AG04449 (cell line): ENCODE results near the gene GALNT1.

Source experiments
- CTCF ChIA-PET: fragments of 350-600 bp; formaldehyde crosslinking; extraction: SDS; loops from one replicate; lab custom pipeline; 2021; ENCODE audit warnings: antibody characterized with exemption; lab: Yijun Ruan, JAX
- POLR2A ChIA-PET: fragments of 400-600, 350-600 bp; formaldehyde crosslinking; extraction: SDS; loops from one replicate; lab custom pipeline; 2020; ENCODE audit warnings: antibody characterized with exemption, inconsistent platforms; lab: Yijun Ruan, JAX
- DNase-seq: peaks from one replicate; pipeline ENCODE4 v3.0.0-alpha.2; 2010; ENCODE audit warnings: low read depth, low spot score
- H3K4me3 ChIP-seq: 2 replicates; pipeline ENCODE4 v1.5.1; 2011; ENCODE audit warnings: low read depth, mild to moderate bottlenecking, control low read depth, low read length
- CTCF ChIP-seq: IDR thresholded peaks from one replicate; pipeline ENCODE4 v1.5.1; 2011; ENCODE audit warnings: mild to moderate bottlenecking, moderate library complexity, low read length, control low read depth, inconsistent platforms; ENCODE audit not compliant: insufficient read depth; ENCODE audit errors: missing control alignments

The GALNT1 gene

GRCh38 chr18:35609236-35609635, 27.7 kb downstream of the GALNT1 start:
- TF ChIP-seq CTCF, result no peak
- ChIA-PET POLR2A (no interaction called here), CTCF (interaction anchor here (0.5 to 1.3 kb wide), 3 partner anchors 9 to 344 kb away, joined by 3 read pairs; no protein-coding TSS in a partner anchor)
- DNase-seq, result no peak
- H3K4me3 ChIP-seq, result no peak overlapping the region

GRCh38 chr18:35610089-35610488, 28.5 kb downstream of the GALNT1 start:
- ChIA-PET POLR2A (no interaction called here), CTCF (interaction anchor here (0.5 kb wide), 1 partner anchor 345 kb away, joined by 3 read pairs; no protein-coding TSS in a partner anchor)
- no peak for TF ChIP-seq CTCF
- no peak for DNase-seq
- H3K4me3 ChIP-seq, result no peak overlapping the region

DNA sequence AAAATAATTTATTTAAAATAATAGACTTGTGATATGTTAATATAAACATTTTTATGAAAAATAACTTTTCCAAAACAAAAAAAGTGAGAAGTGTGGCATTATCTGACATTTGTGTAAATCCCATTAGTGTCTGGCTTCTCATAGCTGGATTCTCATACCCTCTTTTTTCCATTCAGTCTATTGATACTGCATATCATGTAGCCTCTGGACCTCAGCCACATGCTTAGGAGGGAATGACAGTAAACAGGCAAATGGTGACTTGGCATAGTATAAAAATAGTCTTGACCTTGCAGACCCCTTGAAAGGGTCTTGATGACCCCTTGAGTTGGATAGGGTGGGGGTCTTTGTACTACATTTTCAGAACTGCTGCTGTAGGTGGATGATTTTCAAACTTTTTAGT, 29.2 kb downstream of the GALNT1 start:
- H3K4me3 ChIP-seq, result no peak overlapping the region
- DNase-seq, result no peak
- ChIA-PET CTCF (interaction anchor here (1.4 kb wide), 1 partner anchor 9 kb away, joined by 3 read pairs; no protein-coding TSS in a partner anchor), POLR2A (no interaction called here)
- no peak for TF ChIP-seq CTCF

DNA sequence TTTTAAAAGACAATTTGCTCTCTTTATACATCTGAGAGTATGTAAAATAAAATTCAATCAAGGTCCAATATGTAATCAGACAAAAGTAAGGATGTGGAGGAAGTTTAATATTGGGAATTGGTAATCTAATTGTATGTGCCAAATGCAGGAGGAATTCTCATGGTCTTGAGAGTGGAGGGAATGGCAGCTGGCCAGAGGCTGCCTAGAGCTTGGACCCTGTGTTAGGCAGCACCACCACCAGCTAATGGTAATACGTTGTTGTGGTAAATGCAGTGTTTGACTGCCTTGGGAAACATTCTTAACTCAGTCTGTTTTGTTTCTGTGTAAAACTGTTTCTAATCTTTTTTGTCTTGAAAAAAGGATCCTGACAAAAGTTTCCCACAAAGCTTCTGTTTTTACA, 30.0 kb downstream of the GALNT1 start:
- H3K4me3 ChIP-seq, result no peak overlapping the region
- ChIA-PET POLR2A (no interaction called here), CTCF (interaction anchor here (1.4 kb wide), 1 partner anchor 10 kb away, joined by 3 read pairs; no protein-coding TSS in a partner anchor)
- no peak for DNase-seq
- TF ChIP-seq CTCF, result no peak

DNA sequence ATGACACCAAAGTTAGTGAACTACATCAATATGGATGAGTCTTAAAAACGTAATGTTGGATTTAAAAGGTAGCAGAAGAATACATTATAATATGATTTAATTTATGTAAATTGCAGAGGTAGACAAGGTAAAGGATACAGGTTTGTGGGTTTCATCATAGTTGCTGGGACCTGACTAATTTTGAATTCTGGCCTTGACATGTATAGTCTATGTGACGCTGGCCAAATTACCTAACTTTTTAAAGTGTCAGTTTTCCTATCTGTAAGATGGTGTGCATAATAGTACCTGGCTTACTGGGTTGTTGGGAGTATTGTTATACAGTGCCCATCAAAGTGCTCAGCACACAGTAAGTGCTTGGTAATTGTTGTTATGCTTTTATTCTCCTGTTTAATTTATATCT, 34.5 kb downstream of the GALNT1 start:
- ChIA-PET CTCF (interaction anchor here (0.8 kb wide), 1 partner anchor 354 kb away, joined by 3 read pairs; no protein-coding TSS in a partner anchor), POLR2A (interaction anchor here (0.7 kb wide), 1 partner anchor 98 kb away, joined by 3 read pairs; no protein-coding TSS in a partner anchor)
- H3K4me3 ChIP-seq, result no peak overlapping the region
- TF ChIP-seq CTCF, result no peak
- DNase-seq, result no peak

GRCh38 chr18:35616664-35617423, 35.3 kb downstream of the GALNT1 start:
- TF ChIP-seq CTCF, result no peak
- CTCF ChIA-PET, result no interaction called here
- peak; percentile 75 for DNase-seq
- no peak overlapping the region for H3K4me3 ChIP-seq
- POLR2A ChIA-PET, result interaction anchor here (0.7 kb wide), 1 partner anchor 98 kb away, joined by 3 read pairs; no protein-coding TSS in a partner anchor
